Dedifferentiated amniotic fluid mesenchymal stem cell (primary cell): Measurements from ENCODE around the gene A1BG.

Experiments used
- DNase-seq: peaks from one replicate; pipeline ENCODE4 v3.0.0-alpha.2; 2016; ENCODE audit errors: extremely low spot score

Gene A1BG

GRCh38 chr19:58352760-58353671 lies at the start of gene A1BG:
TSS of gene A1BG (minus strand) at chr19:58353492. CDS start at chr19:58353437, 55 bp downstream.
- no peak for DNase-seq

GRCh38 chr19:58401840-58402421 lies 48.6 kb upstream of the A1BG start:
- no peak for DNase-seq

- peak; percentile 98 for DNase-seq
These were observed 47.9 kb upstream of the A1BG start for GRCh38 chr19:58400916-58401839.

- no peak for DNase-seq
These were observed 47.1 kb upstream of the A1BG start for GRCh38 chr19:58400316-58400915.

GRCh38 chr19:58399903-58400302 lies 46.6 kb upstream of the A1BG start:
- no peak for DNase-seq

GRCh38 chr19:58398545-58398944 lies 45.3 kb upstream of the A1BG start:
- DNase-seq = no peak

GRCh38 chr19:58398087-58398486 lies 44.8 kb upstream of the A1BG start:
- DNase-seq = no peak

GRCh38 chr19:58397533-58398037 lies 44.3 kb upstream of the A1BG start:
- no peak for DNase-seq

GRCh38 chr19:58396691-58397532 lies 43.6 kb upstream of the A1BG start:
- DNase-seq = no peak

GRCh38 chr19:58395979-58396627 lies 42.8 kb upstream of the A1BG start:
- DNase-seq = no peak

GRCh38 chr19:58395220-58395978 lies 42.1 kb upstream of the A1BG start, which contains the start of gene RNF225:
TSS of gene RNF225 (plus strand) at chr19:58395656. CDS start at chr19:58396090, 434 bp downstream.
- no peak for DNase-seq

GRCh38 chr19:58394821-58395219 lies 41.5 kb upstream of the A1BG start:
- no peak for DNase-seq

- no peak for DNase-seq
These were observed 40.4 kb upstream of the A1BG start for GRCh38 chr19:58393725-58394033.

- no peak for DNase-seq
These were observed 39.8 kb upstream of the A1BG start for GRCh38 chr19:58392945-58393724.

GRCh38 chr19:58388175-58388526 lies 34.9 kb upstream of the A1BG start:
- no peak for DNase-seq

- no peak for DNase-seq
These were observed 34.3 kb upstream of the A1BG start for GRCh38 chr19:58387338-58388174.

GRCh38 chr19:58386576-58387337 lies 33.5 kb upstream of the A1BG start, which contains the start of gene RPS5:
TSS of gene RPS5 (plus strand) at chr19:58387269. CDS start at chr19:58388138, 869 bp downstream.
- DNase-seq = peak; percentile 99
